Mucosa of rectum (tissue), 2 donors: ENCODE data around the gene CYP4Z1.
"Not testable (repeated sequence)": the region's sequence is repeated elsewhere in the genome, so short reads cannot be mapped to it uniquely, and the experiment has no call there.

Experiments
- H3K27ac ChIP-seq, 2 donors: one replicate each; pipeline ENCODE4 v1.7.0; 2013; ENCODE audit warnings: inconsistent platforms in 2 of 2, low read depth in 2 of 2, low read length in 2 of 2
- H3K27me3 ChIP-seq, 2 donors: one replicate each; pipeline ENCODE4 v1.7.0; 2013; ENCODE audit warnings: low read length in 2 of 2; ENCODE audit not compliant: control insufficient read depth in 2 of 2, insufficient read depth in 2 of 2
- H3K36me3 ChIP-seq, 2 donors: one replicate each; pipeline ENCODE4 v1.7.0; 2013; ENCODE audit warnings: low read length in 2 of 2; ENCODE audit not compliant: control insufficient read depth in 2 of 2, insufficient read depth in 2 of 2
- H3K4me1 ChIP-seq, 2 donors: one replicate each; pipeline ENCODE4 v1.7.0; 2013; ENCODE audit warnings: low read length in 2 of 2, mild to moderate bottlenecking in 1 of 2; ENCODE audit not compliant: control insufficient read depth in 2 of 2, insufficient read depth in 2 of 2
- H3K4me3 ChIP-seq, 2 donors: one replicate each; pipeline ENCODE4 v1.7.0; 2013; ENCODE audit warnings: low read length in 2 of 2
- H3K9ac ChIP-seq, 2 donors: one replicate each; pipeline ENCODE4 v1.7.0; 2013; ENCODE audit warnings: low read length in 2 of 2, low read depth in 1 of 2, mild to moderate bottlenecking in 1 of 2
- H3K9me3 ChIP-seq, 2 donors: one replicate each; pipeline ENCODE4 v1.7.0; 2013; ENCODE audit warnings: low read length in 2 of 2; ENCODE audit not compliant: control insufficient read depth in 2 of 2
- donor health status: healthy.
- donor health status: Normal muscosa, but diverticular disease.

The CYP4Z1 gene

GRCh38 chr1:47069080-47069479 lies 2.0 kb downstream of the CYP4Z1 start:
- not testable (repeated sequence) for H3K9me3 ChIP-seq, H3K27ac ChIP-seq, H3K36me3 ChIP-seq

GRCh38 chr1:47069509-47069908 lies 2.5 kb downstream of the CYP4Z1 start:
- not testable (repeated sequence) for H3K36me3 ChIP-seq, H3K9me3 ChIP-seq, H3K4me3 ChIP-seq, H3K27me3 ChIP-seq, H3K9ac ChIP-seq, H3K27ac ChIP-seq, H3K4me1 ChIP-seq

More at GRCh38 chr1:47069080-47069479, 2.0 kb downstream of the CYP4Z1 start:
- H3K4me1 ChIP-seq, H3K4me3 ChIP-seq, H3K9ac ChIP-seq, H3K27me3 ChIP-seq: not testable (repeated sequence)

GRCh38 chr1:47089356-47089755 lies 22.3 kb downstream of the CYP4Z1 start:
- H3K4me1 ChIP-seq, H3K4me3 ChIP-seq, H3K27ac ChIP-seq, H3K9ac ChIP-seq, H3K27me3 ChIP-seq, H3K36me3 ChIP-seq, H3K9me3 ChIP-seq: not testable (repeated sequence)

- H3K27ac ChIP-seq, H3K27me3 ChIP-seq, H3K4me1 ChIP-seq, H3K36me3 ChIP-seq, H3K9me3 ChIP-seq, H3K9ac ChIP-seq, H3K4me3 ChIP-seq: not testable (repeated sequence)
Observed at GRCh38 chr1:47091476-47091875, 24.4 kb downstream of the CYP4Z1 start.

GRCh38 chr1:47104816-47105215 lies 37.8 kb downstream of the CYP4Z1 start:
- no peaks in the 10 kb centered on the region for H3K27me3 ChIP-seq
- H3K4me1 ChIP-seq = no peaks in the 10 kb centered on the region

GRCh38 chr1:47106792-47107191 lies 39.8 kb downstream of the CYP4Z1 start:
- Histone ChIP-seq H3K4me1 (no peaks in the 10 kb centered on the region), H3K27ac (no peak overlapping the region)

More at GRCh38 chr1:47104816-47105215, 37.8 kb downstream of the CYP4Z1 start:
- no peak overlapping the region for H3K9ac ChIP-seq
- no peaks in the 10 kb centered on the region for H3K9me3 ChIP-seq
- H3K36me3 ChIP-seq = no peaks in the 10 kb centered on the region
- no peak overlapping the region for H3K27ac ChIP-seq
- H3K4me3 ChIP-seq = no peak overlapping the region

GRCh38 chr1:47107851-47108574 lies 41.0 kb downstream of the CYP4Z1 start:
- H3K4me1 ChIP-seq, H3K9ac ChIP-seq, H3K27me3 ChIP-seq, H3K4me3 ChIP-seq, H3K27ac ChIP-seq, H3K9me3 ChIP-seq, H3K36me3 ChIP-seq: not testable (repeated sequence)

More at GRCh38 chr1:47106792-47107191, 39.8 kb downstream of the CYP4Z1 start:
- no peaks in the 10 kb centered on the region for H3K27me3 ChIP-seq
- H3K36me3 ChIP-seq = no peaks in the 10 kb centered on the region
- no peak overlapping the region for H3K4me3 ChIP-seq
- H3K9me3 ChIP-seq = no peaks in the 10 kb centered on the region
- H3K9ac ChIP-seq = no peak overlapping the region

GRCh38 chr1:47109482-47109881 lies 42.5 kb downstream of the CYP4Z1 start:
- H3K27ac ChIP-seq, H3K27me3 ChIP-seq, H3K9ac ChIP-seq, H3K36me3 ChIP-seq, H3K4me1 ChIP-seq, H3K9me3 ChIP-seq, H3K4me3 ChIP-seq: not testable (repeated sequence)

GRCh38 chr1:47113178-47113577 lies 46.1 kb downstream of the CYP4Z1 start:
- H3K4me1 ChIP-seq = no peaks in the 10 kb centered on the region
- H3K9ac ChIP-seq = no peak overlapping the region
- no peaks in the 10 kb centered on the region for H3K9me3 ChIP-seq
- no peaks in the 10 kb centered on the region for H3K36me3 ChIP-seq
- H3K27me3 ChIP-seq = no peaks in the 10 kb centered on the region
- H3K27ac ChIP-seq = no peak overlapping the region
- H3K4me3 ChIP-seq = no peak overlapping the region

- H3K27me3 ChIP-seq, H3K9me3 ChIP-seq, H3K36me3 ChIP-seq, H3K9ac ChIP-seq, H3K4me3 ChIP-seq, H3K27ac ChIP-seq, H3K4me1 ChIP-seq: not testable (repeated sequence)
Observed at GRCh38 chr1:47121039-47121438, 54.0 kb downstream of the CYP4Z1 start.

GRCh38 chr1:47124834-47125233 lies 57.8 kb downstream of the CYP4Z1 start:
- not testable (repeated sequence) for H3K4me3 ChIP-seq, H3K9me3 ChIP-seq, H3K27ac ChIP-seq, H3K36me3 ChIP-seq, H3K4me1 ChIP-seq, H3K9ac ChIP-seq, H3K27me3 ChIP-seq
